OCI-LY1 (cell line): ENCODE data around the gene CAB39L.

Source experiments
- CTCF ChIP-seq: fragments of 200-600 bp; sonication (generic), shearing (Covaris generic); IDR thresholded peaks from 2 replicates; pipeline ENCODE4 v1.5.1; 2017; ENCODE audit warnings: mild to moderate bottlenecking, antibody characterized with exemption, low read length, moderate library complexity, mixed read lengths
- EZH2 ChIP-seq: fragments of 200-600 bp; sonication (generic), shearing (Covaris generic); IDR thresholded peaks from 2 replicates; pipeline ENCODE4 v1.8.0; 2017; ENCODE audit warnings: borderline replicate concordance, mixed run types, mild to moderate bottlenecking, antibody characterized with exemption, low read length, moderate library complexity, mixed read lengths

GRCh38 chr13:49403996-49404702 lies 39.7 kb downstream of the CAB39L start:
- no peak for TF ChIP-seq CTCF
- TF ChIP-seq EZH2, result no peak
